ENCODE data around the gene TMC5. TPM values are rescaled to one million over a fixed set of nuclear protein-coding genes. Genes with fewer than 3 reads are reported as not detected.

TMC5 gene
- total and polyA plus RNA-seq, 2 donors (not counting 3 experiments of a cell fraction or from before 2014, with no cell fraction given), result not detected

- dilution Hi-C loops (cut with MboI; ENCODE audit: extremely low pct_ligation_motif_present, low sequenced_read_pairs) (no loop called here), intact Hi-C loops (cut with micrococcal nuclease) (loop anchor here (5.0 kb wide), 1 partner anchor 411 kb away; no protein-coding TSS in a partner anchor)
- no peaks in the 10 kb centered on the region for H3K4me1 ChIP-seq (ENCODE audit: control insufficient read depth, extremely low read depth, insufficient read depth, low read length)
- no peaks in the 10 kb centered on the region for H4K20me1 ChIP-seq (replicated peaks; ENCODE audit: control insufficient read depth, extremely low read depth, insufficient read depth, low read length)
- H3K27me3 ChIP-seq (ENCODE audit: control insufficient read depth in 2 of 2, insufficient read depth in 2 of 2, low read length in 2 of 2), result peaks cover 0 to 3% of the 10 kb centered on the region in 2 experiments
- no peaks in the 10 kb centered on the region for H3K36me3 ChIP-seq (ENCODE audit: control insufficient read depth in 2 of 2, extremely low read depth in 1 of 2, insufficient read depth in 2 of 2, low read length in 2 of 2)
- H3K79me2 ChIP-seq (ENCODE audit: control insufficient read depth, insufficient read depth, low read length), result no peaks in the 10 kb centered on the region
- BruUV-seq (replicated peaks), result no TSS peak
- H3K9me3 ChIP-seq (replicated peaks; ENCODE audit: control insufficient read depth, insufficient read depth, low read length), result no peaks in the 10 kb centered on the region
- H2AFZ ChIP-seq (ENCODE audit: low read depth, low read length), result no peak overlapping the region
- no peak for FAIRE-seq
- H3K9ac ChIP-seq (replicated peaks; ENCODE audit: extremely low read depth, insufficient read depth, low read length), result no peak overlapping the region
- TF ChIP-seq POLR2AphosphoS5 (IDR thresholded peaks at IDR 0.05; ENCODE audit: insufficient read depth, low read depth, low read length) (no peak), MYC (IDR thresholded peaks at IDR 0.05; ENCODE audit: low read depth, low read length) (no peak), FOS (IDR thresholded peaks at IDR 0.05; ENCODE audit: borderline replicate concordance, insufficient read depth, low read length) (no peak), MAX (IDR thresholded peaks at IDR 0.05; ENCODE audit: insufficient read depth, insufficient read length) (no peak), EZH2 (IDR thresholded peaks at IDR 0.05; ENCODE audit: borderline replicate concordance, low read depth, low read length, severe bottlenecking) (no peak), JUN (IDR thresholded peaks at IDR 0.05; ENCODE audit: borderline replicate concordance, insufficient read depth, insufficient read length, low read depth) (no peak), GATA2 (IDR thresholded peaks at IDR 0.05; ENCODE audit: insufficient read depth, insufficient read length, low read depth, low read length) (no peak), POLR2A (IDR thresholded peaks at IDR 0.05; ENCODE audit: low read depth, low read length) (no peak), CTCF (IDR thresholded peaks at IDR 0.05; ENCODE audit: extremely low read depth in 1 of 2, insufficient read depth in 1 of 2, low read depth in 1 of 2, low read length in 2 of 2) (no peak)
- H3K4me3 ChIP-seq (replicated peaks in 1 of 3; ENCODE audit: insufficient read depth in 1 of 3, low read depth in 1 of 3, low read length in 3 of 3), result no peak overlapping the region
- CTCF ChIA-PET, result interaction anchor here (1.4 kb wide), 1 partner anchor 10 kb away, joined by 3 read pairs; no protein-coding TSS in a partner anchor
- DNase-seq (ENCODE audit: low read depth, low spot score), result no peak
- H3K9me1 ChIP-seq (replicated peaks; ENCODE audit: control insufficient read depth, extremely low read depth, insufficient read depth, low read length), result no peaks in the 10 kb centered on the region
- H3K27ac ChIP-seq (ENCODE audit: insufficient read depth, low read depth, low read length), result no peak overlapping the region
- no peak overlapping the region for H3K4me2 ChIP-seq (ENCODE audit: insufficient read depth, low read length)
- POLR2A ChIA-PET, result no interaction called here
Measured at GRCh38 chr16:19378511-19378910, 39.2 kb upstream of the TMC5 start.
